ENCODE results near the gene OR1K1.

DNA sequence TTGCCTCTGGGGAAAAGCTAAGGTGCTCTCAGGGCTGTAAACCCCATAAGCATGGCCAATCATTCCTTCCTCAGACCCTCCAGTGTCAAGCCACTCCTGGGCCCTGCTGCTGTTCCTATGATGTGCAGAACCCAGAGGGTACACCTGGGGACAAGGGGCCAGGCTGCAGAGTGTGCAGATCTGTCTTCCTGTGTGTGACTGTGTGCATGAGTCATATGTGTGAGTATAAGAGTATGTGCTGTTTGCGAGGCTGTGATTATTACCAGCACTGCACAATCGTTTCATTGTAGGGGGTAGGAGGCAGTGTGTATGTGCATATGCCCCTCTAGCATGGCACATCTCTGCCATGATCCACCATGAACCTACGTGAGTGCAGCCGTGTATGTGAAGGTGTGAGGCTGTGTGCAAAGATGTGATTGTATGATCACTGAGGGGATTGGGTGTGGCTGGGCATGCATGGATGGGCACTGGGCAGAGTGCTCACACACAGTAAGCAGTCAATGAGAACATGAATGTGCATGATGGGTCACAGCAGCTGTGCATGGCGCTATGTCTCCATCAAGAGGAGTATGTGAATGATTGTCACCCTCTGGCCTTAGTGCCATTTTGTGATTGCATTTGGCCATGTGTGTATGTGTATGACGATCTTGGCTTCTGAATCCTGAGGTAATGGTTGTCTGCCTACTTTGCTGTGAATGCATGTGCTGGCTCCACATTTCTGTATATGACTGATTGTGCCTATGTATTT is 2.4 kb upstream of the OR1K1 start:
- TF ChIP-seq KLF1 (tag; IDR thresholded peaks at IDR 0.05) (no peak), ZNF324 (CRISPR knock-in tag; IDR thresholded peaks at IDR 0.05) (no peak), TARDBP (IDR thresholded peaks at IDR 0.05) (no peak), TAF1 (IDR thresholded peaks at IDR 0.05; ENCODE audit: control insufficient read depth, extremely low read depth, insufficient read depth, low read length, severe bottlenecking) (no peak), CBX8 (IDR thresholded peaks at IDR 0.05; ENCODE audit: borderline replicate concordance, extremely low read depth, low read depth, low read length, poor library complexity, severe bottlenecking) (no peak)
- TF ChIP-seq, protein P1, sequence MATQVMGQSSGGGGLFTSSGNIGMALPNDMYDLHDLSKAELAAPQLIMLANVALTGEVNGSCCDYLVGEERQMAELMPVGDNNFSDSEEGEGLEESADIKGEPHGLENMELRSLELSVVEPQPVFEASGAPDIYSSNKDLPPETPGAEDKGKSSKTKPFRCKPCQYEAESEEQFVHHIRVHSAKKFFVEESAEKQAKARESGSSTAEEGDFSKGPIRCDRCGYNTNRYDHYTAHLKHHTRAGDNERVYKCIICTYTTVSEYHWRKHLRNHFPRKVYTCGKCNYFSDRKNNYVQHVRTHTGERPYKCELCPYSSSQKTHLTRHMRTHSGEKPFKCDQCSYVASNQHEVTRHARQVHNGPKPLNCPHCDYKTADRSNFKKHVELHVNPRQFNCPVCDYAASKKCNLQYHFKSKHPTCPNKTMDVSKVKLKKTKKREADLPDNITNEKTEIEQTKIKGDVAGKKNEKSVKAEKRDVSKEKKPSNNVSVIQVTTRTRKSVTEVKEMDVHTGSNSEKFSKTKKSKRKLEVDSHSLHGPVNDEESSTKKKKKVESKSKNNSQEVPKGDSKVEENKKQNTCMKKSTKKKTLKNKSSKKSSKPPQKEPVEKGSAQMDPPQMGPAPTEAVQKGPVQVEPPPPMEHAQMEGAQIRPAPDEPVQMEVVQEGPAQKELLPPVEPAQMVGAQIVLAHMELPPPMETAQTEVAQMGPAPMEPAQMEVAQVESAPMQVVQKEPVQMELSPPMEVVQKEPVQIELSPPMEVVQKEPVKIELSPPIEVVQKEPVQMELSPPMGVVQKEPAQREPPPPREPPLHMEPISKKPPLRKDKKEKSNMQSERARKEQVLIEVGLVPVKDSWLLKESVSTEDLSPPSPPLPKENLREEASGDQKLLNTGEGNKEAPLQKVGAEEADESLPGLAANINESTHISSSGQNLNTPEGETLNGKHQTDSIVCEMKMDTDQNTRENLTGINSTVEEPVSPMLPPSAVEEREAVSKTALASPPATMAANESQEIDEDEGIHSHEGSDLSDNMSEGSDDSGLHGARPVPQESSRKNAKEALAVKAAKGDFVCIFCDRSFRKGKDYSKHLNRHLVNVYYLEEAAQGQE (IDR thresholded peaks at IDR 0.05; ENCODE audit: borderline replicate concordance), result no peak
- TF ChIP-seq, protein P1 (CRISPR knock-in tag; IDR thresholded peaks at IDR 0.05; ENCODE audit: low read depth), result no peak
